Esophagus squamous epithelium (tissue), 5 donors: Measurements from ENCODE around the gene ZNF436. TPM values are rescaled to one million over a fixed set of nuclear protein-coding genes. Genes with fewer than 3 reads are reported as not detected.

Experiments
- DNase-seq: peaks from one replicate; lab custom pipeline; 2025; lab: John Stamatoyannopoulos, UW
- H3K27ac ChIP-seq, 4 donors: fragments of 200-600 bp; sonication (generic); one replicate each; pipeline ENCODE4 v1.5.1; 2016 to 2019; ENCODE audit warnings: mild to moderate bottlenecking in 1 of 4
- H3K27me3 ChIP-seq, 4 donors: fragments of 200-600 bp; sonication (generic); 1 replicate in 3 of 4; 2 replicates in 1 of 4; pipeline versions ENCODE4 v1.5.1 to v1.6.0; 2017 to 2021; ENCODE audit warnings: antibody characterized with exemption in 1 of 4
- H3K36me3 ChIP-seq, 3 donors: fragments of 200-600 bp; sonication (generic); one replicate each; pipeline ENCODE4 v1.5.1; 2016 to 2019
- H3K4me1 ChIP-seq, 3 donors: fragments of 200-600 bp; sonication (generic); one replicate each; pipeline ENCODE4 v1.5.1; 2017 to 2019
- H3K4me3 ChIP-seq, 4 donors: fragments of 200-600 bp; sonication (generic); 1 replicate in 3 of 4; 2 replicates in 1 of 4; pipeline ENCODE4 v1.5.1; 2016 to 2019; ENCODE audit warnings: mild to moderate bottlenecking in 2 of 4, moderate library complexity in 1 of 4
- H3K9me3 ChIP-seq, 3 donors: fragments of 200-600 bp; sonication (generic); one replicate each; pipeline ENCODE4 v1.5.1; 2016 to 2019
- CTCF ChIP-seq, 6 experiments: fragments of 450-650 bp in 4 of 6; fragments of 200-600 bp in 2 of 6; sonication (generic) in 2 of 6; IDR thresholded peaks; one replicate each; pipeline ENCODE4 v1.5.1; 2016 to 2019; ENCODE audit warnings: antibody characterized with exemption in 6 of 6, mild to moderate bottlenecking in 4 of 6, moderate library complexity in 4 of 6
- POLR2A ChIP-seq, 4 donors: fragments of 450-650 bp; IDR thresholded peaks; one replicate each; pipeline ENCODE4 v1.6.1; 2017; ENCODE audit warnings: antibody characterized with exemption in 4 of 4, mild to moderate bottlenecking in 4 of 4, moderate library complexity in 3 of 4
- WGBS, 2 donors: methylation state at CpG; one replicate each; pipeline ENCODE4 v1.1.5; 2018; 5-methylcytosine and 5-hydroxymethylcytosine counted together
- intact Hi-C: fragments of 100-400 bp; cut with DNase I; formaldehyde crosslinking; loops from one replicate; pipeline ENCODE4 v1.15.0; 2022
- total RNA-seq, 4 donors: library from RNA; depleted of rRNA; stranded (reverse); fragments of >200 nt; gene quantifications; one replicate each; pipeline ENCODE4 v1.1.0, GENCODE V29; 2016
- donor health status: DM: yes; HTN: yes; CAD: no.

Gene ZNF436
- total RNA-seq, 4 donors from 2014 or later: 14.9 to 33.6 (median 24.8) TPM

GRCh38 chr1:23345920-23346319, 23.7 kb downstream of the ZNF436 start:
- intact Hi-C loops: no loop called here
- Histone ChIP-seq H3K36me3 (no peaks in the 10 kb centered on the region), H3K27me3 (no peaks in the 10 kb centered on the region), H3K27ac (no peak overlapping the region), H3K4me1 (peaks cover 6 to 32% (median 22%) of the 10 kb centered on the region in 3 donors), H3K4me3 (no peak overlapping the region), H3K9me3 (no peaks in the 10 kb centered on the region)
- no peak for DNase-seq
- 95 to 97% methylated on average over 12 to 14 of the region's 14 CpGs for WGBS, 2 donors
- no peak for TF ChIP-seq CTCF (IDR thresholded peaks at IDR 0.05)
- TF ChIP-seq POLR2A (IDR thresholded peaks at IDR 0.05): no peak

- no peaks in the 10 kb centered on the region for H3K36me3 ChIP-seq
- H3K4me3 ChIP-seq: peak overlapping the region; percentile 66 to 95 (median 90)
- H3K27ac ChIP-seq: peak overlapping the region; percentile 95 to 99 (median 97)
- intact Hi-C loops: no loop called here
- TF ChIP-seq CTCF (IDR thresholded peaks at IDR 0.05) (no peak), POLR2A (IDR thresholded peaks at IDR 0.05) (no peak)
- 29 to 35% methylated on average over 8 of the region's 8 CpGs for WGBS, 2 donors
- H3K27me3 ChIP-seq: no peaks in the 10 kb centered on the region
- no peaks in the 10 kb centered on the region for H3K9me3 ChIP-seq
- H3K4me1 ChIP-seq: peaks cover 6 to 41% (median 29%) of the 10 kb centered on the region in 3 donors
- no peak for DNase-seq
Observed at GRCh38 chr1:23344987-23345472, 24.6 kb downstream of the ZNF436 start.

- peak; percentile 96 for DNase-seq
- TF ChIP-seq POLR2A (IDR thresholded peaks at IDR 0.05) (peak in 3 of 4 donors; percentile 66 to 92 (median 82)), CTCF (IDR thresholded peaks at IDR 0.05) (peak in 5 of 6 experiments; percentile 13 to 36 (median 20))
- Histone ChIP-seq H3K4me1 (peaks cover 6 to 48% (median 36%) of the 10 kb centered on the region in 3 donors), H3K27ac (peak within 1 kb of the TSS; percentile 95 to 99 (median 97)), H3K27me3 (no peaks in the 10 kb centered on the region), H3K4me3 (peak within 1 kb of the TSS; percentile 66 to 95 (median 90)), H3K9me3 (no peaks in the 10 kb centered on the region), H3K36me3 (no peaks in the 10 kb centered on the region)
- intact Hi-C loops: no loop called here
- WGBS, 2 donors: 2% methylated on average over 11 of the region's 87 CpGs; no CpG with 5 or more reads in 1 of the 2 donors
Observed at GRCh38 chr1:23344111-23344986, 25.3 kb downstream of the ZNF436 start, which contains the start of gene HNRNPR. Gene HNRNPR, minus strand, starts transcription at chr1:23344284. Its CDS starts 3,276 bp downstream, at chr1:23341008.

- no peaks in the 10 kb centered on the region for H3K27me3 ChIP-seq
- DNase-seq: no peak
- 0 to 1% methylated on average over 18 of the region's 66 CpGs for WGBS, 2 donors
- no peaks in the 10 kb centered on the region for H3K9me3 ChIP-seq
- TF ChIP-seq POLR2A (IDR thresholded peaks at IDR 0.05) (no peak), CTCF (IDR thresholded peaks at IDR 0.05) (no peak)
- H3K36me3 ChIP-seq: no peaks in the 10 kb centered on the region
- peak overlapping the region; percentile 95 to 99 (median 97) for H3K27ac ChIP-seq
- peak overlapping the region; percentile 66 to 95 (median 90) for H3K4me3 ChIP-seq
- H3K4me1 ChIP-seq: peaks cover 6 to 56% (median 41%) of the 10 kb centered on the region in 3 donors
- intact Hi-C loops: no loop called here
Observed at GRCh38 chr1:23343221-23344110, 26.2 kb downstream of the ZNF436 start.
